Measurements from ENCODE around the gene TRAPPC5. TPM values are rescaled to one million over a fixed set of nuclear protein-coding genes. Genes with fewer than 3 reads are reported as not detected.

Gene TRAPPC5
- total RNA-seq, 1 donor from 2014 or later: 142 TPM

GRCh38 chr19:7652061-7652641 lies 28.5 kb upstream of the TRAPPC5 start:
- H3K27me3 Mint-ChIP-seq (ENCODE audit: unreplicated experiment): peaks cover 11% of the 10 kb centered on the region
- H3K27ac Mint-ChIP-seq (ENCODE audit: unreplicated experiment): peak overlapping the region; percentile 48
- peak; percentile 99 for TF ChIP-seq CTCF (IDR thresholded peaks at IDR 0.05; ENCODE audit: partially characterized antibody, unreplicated experiment)
- H3K4me1 Mint-ChIP-seq (ENCODE audit: low read depth, unreplicated experiment): peaks cover 6% of the 10 kb centered on the region
- peak; percentile 89 for DNase-seq
- peak overlapping the region; percentile 52 for H3K4me3 Mint-ChIP-seq (ENCODE audit: unreplicated experiment)
- peaks cover 8% of the 10 kb centered on the region for H3K9me3 Mint-ChIP-seq (ENCODE audit: unreplicated experiment)
- peaks cover 4% of the 10 kb centered on the region for H3K36me3 Mint-ChIP-seq (ENCODE audit: unreplicated experiment)

DNA sequence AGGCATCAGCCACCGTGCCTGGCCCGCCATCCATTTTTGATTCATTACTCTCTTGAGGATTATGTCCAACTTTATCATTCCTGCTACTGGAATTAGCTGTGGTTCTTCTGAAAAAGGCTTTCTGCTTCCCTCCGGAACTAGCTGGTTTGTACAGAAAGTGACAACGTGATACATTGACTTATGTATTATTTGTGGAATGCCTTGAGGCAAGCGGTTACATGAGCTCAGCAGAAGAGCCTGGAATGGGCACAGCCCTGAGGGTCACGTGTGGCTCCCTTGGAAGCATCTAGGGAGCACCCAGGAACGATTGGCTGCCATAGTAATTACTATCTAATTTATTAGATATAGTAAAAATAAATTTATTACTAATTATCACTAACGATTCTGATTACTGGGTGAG lies 26.2 kb upstream of the TRAPPC5 start:
- Mint-ChIP-seq H3K4me1 (ENCODE audit: low read depth, unreplicated experiment) (peaks cover 6% of the 10 kb centered on the region), H3K36me3 (ENCODE audit: unreplicated experiment) (peaks cover 4% of the 10 kb centered on the region), H3K27me3 (ENCODE audit: unreplicated experiment) (peaks cover 11% of the 10 kb centered on the region), H3K9me3 (ENCODE audit: unreplicated experiment) (peaks cover 8% of the 10 kb centered on the region), H3K27ac (ENCODE audit: unreplicated experiment) (no peak overlapping the region), H3K4me3 (ENCODE audit: unreplicated experiment) (no peak overlapping the region)
- no peak for DNase-seq
- TF ChIP-seq CTCF (IDR thresholded peaks at IDR 0.05; ENCODE audit: partially characterized antibody, unreplicated experiment): no peak

DNA sequence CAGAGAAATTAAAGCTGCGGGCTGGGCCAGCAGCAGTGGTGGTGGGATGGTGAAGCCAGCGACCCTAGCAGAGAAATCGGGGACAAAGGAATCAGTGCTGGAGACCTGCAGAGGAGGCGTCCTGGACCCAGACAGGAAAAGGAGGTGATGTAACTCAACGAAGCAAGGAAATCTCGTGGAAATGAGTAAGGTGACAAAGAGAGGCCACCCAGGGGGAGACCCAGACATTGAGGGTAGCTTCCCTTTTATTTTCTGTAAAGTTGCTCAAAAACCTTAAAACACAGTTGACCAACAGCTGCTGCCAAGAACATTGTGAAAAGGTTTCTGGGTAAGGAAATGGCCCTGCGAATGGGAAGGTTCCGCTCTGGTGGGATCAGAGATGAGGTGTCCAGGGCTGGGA lies 25.1 kb upstream of the TRAPPC5 start:
- no peak for DNase-seq
- TF ChIP-seq CTCF (IDR thresholded peaks at IDR 0.05; ENCODE audit: partially characterized antibody, unreplicated experiment): no peak
- Mint-ChIP-seq H3K9me3 (ENCODE audit: unreplicated experiment) (peaks cover 8% of the 10 kb centered on the region), H3K27me3 (ENCODE audit: unreplicated experiment) (peaks cover 9% of the 10 kb centered on the region), H3K36me3 (ENCODE audit: unreplicated experiment) (peaks cover 4% of the 10 kb centered on the region), H3K4me1 (ENCODE audit: low read depth, unreplicated experiment) (peaks cover 6% of the 10 kb centered on the region), H3K27ac (ENCODE audit: unreplicated experiment) (no peak overlapping the region), H3K4me3 (ENCODE audit: unreplicated experiment) (no peak overlapping the region)

- Mint-ChIP-seq H3K27me3 (ENCODE audit: unreplicated experiment) (peaks cover 7% of the 10 kb centered on the region), H3K4me1 (ENCODE audit: low read depth, unreplicated experiment) (peaks cover 5% of the 10 kb centered on the region), H3K4me3 (ENCODE audit: unreplicated experiment) (no peak overlapping the region), H3K36me3 (ENCODE audit: unreplicated experiment) (peaks cover 4% of the 10 kb centered on the region), H3K27ac (ENCODE audit: unreplicated experiment) (no peak overlapping the region), H3K9me3 (ENCODE audit: unreplicated experiment) (peaks cover 6% of the 10 kb centered on the region)
- TF ChIP-seq CTCF (IDR thresholded peaks at IDR 0.05; ENCODE audit: partially characterized antibody, unreplicated experiment): no peak
- no peak for DNase-seq
These were observed 23.4 kb upstream of the TRAPPC5 start for GRCh38 chr19:7657131-7657751.

GRCh38 chr19:7658219-7658686 lies 22.4 kb upstream of the TRAPPC5 start:
- no peaks in the 10 kb centered on the region for H3K4me1 Mint-ChIP-seq (ENCODE audit: low read depth, unreplicated experiment)
- H3K36me3 Mint-ChIP-seq (ENCODE audit: unreplicated experiment): no peaks in the 10 kb centered on the region
- H3K27me3 Mint-ChIP-seq (ENCODE audit: unreplicated experiment): peaks cover 2% of the 10 kb centered on the region
- no peak for DNase-seq
- H3K27ac Mint-ChIP-seq (ENCODE audit: unreplicated experiment): no peak overlapping the region
- TF ChIP-seq CTCF (IDR thresholded peaks at IDR 0.05; ENCODE audit: partially characterized antibody, unreplicated experiment): no peak
- H3K4me3 Mint-ChIP-seq (ENCODE audit: unreplicated experiment): no peak overlapping the region
- H3K9me3 Mint-ChIP-seq (ENCODE audit: unreplicated experiment): peaks cover 2% of the 10 kb centered on the region
